ENCODE measurements around the gene SMYD3.
A peak's percentile ranks its signal among the peaks of the same experiment; 100 is the strongest.

Gene SMYD3

GRCh38 chr1:246302711-246303317 lies 204.3 kb downstream of the SMYD3 start:
- no peak for FAIRE-seq

- no peak for FAIRE-seq
These were observed 204.8 kb downstream of the SMYD3 start for GRCh38 chr1:246302251-246302625.

GRCh38 chr1:246301553-246302250 lies 205.4 kb downstream of the SMYD3 start:
- FAIRE-seq, result no peak

GRCh38 chr1:246300626-246301549 lies 206.2 kb downstream of the SMYD3 start:
- FAIRE-seq, result no peak

GRCh38 chr1:246297279-246298265 lies 209.5 kb downstream of the SMYD3 start:
- no peak for FAIRE-seq

- FAIRE-seq, result no peak
These were observed 211.1 kb downstream of the SMYD3 start for GRCh38 chr1:246295968-246296367.

- peak; percentile 34 for FAIRE-seq
These were observed 211.7 kb downstream of the SMYD3 start for GRCh38 chr1:246295340-246295739.

- no peak for FAIRE-seq
These were observed 212.8 kb downstream of the SMYD3 start for GRCh38 chr1:246294263-246294662.

GRCh38 chr1:246293366-246294121 lies 213.5 kb downstream of the SMYD3 start:
- no peak for FAIRE-seq

- FAIRE-seq, result no peak
These were observed 214.5 kb downstream of the SMYD3 start for GRCh38 chr1:246292571-246292970.

- no peak for FAIRE-seq
These were observed 216.0 kb downstream of the SMYD3 start for GRCh38 chr1:246291127-246291526.

- no peak for FAIRE-seq
These were observed 223.2 kb downstream of the SMYD3 start for GRCh38 chr1:246283771-246284410.

GRCh38 chr1:246281639-246282038 lies 225.4 kb downstream of the SMYD3 start:
- no peak for FAIRE-seq

GRCh38 chr1:246281195-246281594 lies 225.9 kb downstream of the SMYD3 start:
- FAIRE-seq, result no peak

- peak; percentile 78 for FAIRE-seq
These were observed 226.5 kb downstream of the SMYD3 start for GRCh38 chr1:246280551-246280950.

GRCh38 chr1:246279402-246279801 lies 227.7 kb downstream of the SMYD3 start:
- no peak for FAIRE-seq

GRCh38 chr1:246278371-246278770 lies 228.7 kb downstream of the SMYD3 start:
- no peak for FAIRE-seq

- FAIRE-seq, result no peak
These were observed 232.0 kb downstream of the SMYD3 start for GRCh38 chr1:246275036-246275435.

GRCh38 chr1:246274186-246274585 lies 232.9 kb downstream of the SMYD3 start:
- FAIRE-seq, result no peak

- FAIRE-seq, result no peak
These were observed 235.6 kb downstream of the SMYD3 start for GRCh38 chr1:246271516-246271915.

- no peak for FAIRE-seq
These were observed 236.8 kb downstream of the SMYD3 start for GRCh38 chr1:246270236-246270635.
